ENCODE measurements around the gene C3.

GRCh38 chr19:6718111-6718740 is 2.2 kb downstream of the C3 start:
- TF ChIP-seq CTCF (IDR thresholded peaks at IDR 0.05) (no peak), POLR2A (IDR thresholded peaks at IDR 0.05) (no peak)
